Esophagus (tissue), 2 donors: ENCODE measurements around the gene FRMD8. TPM values are rescaled to one million over a fixed set of nuclear protein-coding genes. Genes with fewer than 3 reads are reported as not detected.
A peak's percentile ranks its signal among the peaks of the same experiment; 100 is the strongest.

ENCODE experiments used
- H3K27ac ChIP-seq, 2 donors: one replicate each; pipeline ENCODE4 v1.5.1; 2013; ENCODE audit warnings: low read depth in 2 of 2, mild to moderate bottlenecking in 2 of 2, inconsistent platforms in 1 of 2, low read length in 1 of 2, moderate library complexity in 1 of 2
- H3K27me3 ChIP-seq, 2 donors: one replicate each; pipeline ENCODE4 v1.6.1; 2013; ENCODE audit warnings: low read length in 2 of 2, control low read depth in 1 of 2, mild to moderate bottlenecking in 1 of 2; ENCODE audit not compliant: insufficient read depth in 2 of 2, control insufficient read depth in 1 of 2
- H3K36me3 ChIP-seq, 2 donors: one replicate each; pipeline ENCODE4 v1.6.1; 2013; ENCODE audit warnings: low read length in 1 of 2; ENCODE audit not compliant: control insufficient read depth in 2 of 2, insufficient read depth in 2 of 2
- H3K4me1 ChIP-seq, 2 donors: one replicate each; pipeline ENCODE4 v1.6.1; 2013; ENCODE audit warnings: low read length in 1 of 2; ENCODE audit not compliant: control insufficient read depth in 2 of 2, insufficient read depth in 2 of 2
- H3K4me3 ChIP-seq, 2 donors: one replicate each; pipeline ENCODE4 v1.5.1; 2013; ENCODE audit warnings: low read length in 2 of 2, mild to moderate bottlenecking in 2 of 2, low read depth in 1 of 2, moderate library complexity in 1 of 2
- H3K9me3 ChIP-seq, 2 donors: one replicate each; pipeline ENCODE4 v1.6.1; 2013; ENCODE audit warnings: mild to moderate bottlenecking in 2 of 2, low read depth in 1 of 2, low read length in 1 of 2, moderate library complexity in 1 of 2; ENCODE audit not compliant: control insufficient read depth in 2 of 2, insufficient read depth in 1 of 2
- WGBS, 2 donors: extraction: QIAGEN DNeasy Blood & Tissue Kit; methylation state at CpG; one replicate each; pipeline ENCODE4 v1.1.7; 2013; 5-methylcytosine and 5-hydroxymethylcytosine counted together
- polyA plus RNA-seq, 2 donors: library from polyadenylated mRNA; stranded (reverse); fragments of 200-250 nt; gene quantifications; one replicate each; pipeline ENCODE4 v1.2.3, GENCODE V29; 2013
- donor health status: healthy with polysubstance abuse.
- donor health status: Bipolar disorder and iron deficiency.

Gene FRMD8
- polyA plus RNA-seq, 2 donors, result 25.2 to 27.8 TPM

DNA sequence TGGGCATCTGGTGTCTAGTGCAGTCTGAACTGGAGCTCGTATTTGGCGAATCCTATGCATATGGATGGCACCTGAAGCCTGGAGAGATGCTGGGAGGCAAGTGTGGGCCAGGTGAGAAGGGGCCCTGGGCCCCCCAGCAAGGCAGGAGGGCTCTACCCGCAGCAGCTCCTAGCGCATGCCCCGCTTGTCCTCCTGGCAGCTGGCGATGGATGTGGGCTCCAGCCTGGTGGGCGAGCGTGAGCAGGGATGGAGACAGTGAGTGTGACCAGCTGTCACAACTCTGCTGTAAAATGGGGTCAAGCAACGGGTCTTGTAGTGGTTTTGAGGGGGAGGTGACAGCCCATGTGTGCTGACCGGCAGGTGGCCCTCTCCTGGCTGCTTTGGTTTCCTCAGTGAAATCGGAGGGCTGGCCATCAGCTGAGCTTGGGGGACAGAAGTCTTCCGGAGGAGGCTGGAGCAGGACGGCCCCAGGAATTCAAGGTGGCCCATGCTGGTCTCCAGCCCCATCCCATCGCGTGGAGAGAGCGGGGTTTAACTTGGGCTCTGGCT, 12.0 kb downstream of the FRMD8 start:
- no peaks in the 10 kb centered on the region for H3K4me1 ChIP-seq
- no peaks in the 10 kb centered on the region for H3K27me3 ChIP-seq
- H3K27ac ChIP-seq, result no peak overlapping the region
- no peak overlapping the region for H3K4me3 ChIP-seq
- WGBS, 2 donors, result 85 to 87% methylated on average over 16 of the region's 16 CpGs
- no peaks in the 10 kb centered on the region for H3K9me3 ChIP-seq
- peaks cover 16 to 63% of the 10 kb centered on the region in 2 donors for H3K36me3 ChIP-seq

DNA sequence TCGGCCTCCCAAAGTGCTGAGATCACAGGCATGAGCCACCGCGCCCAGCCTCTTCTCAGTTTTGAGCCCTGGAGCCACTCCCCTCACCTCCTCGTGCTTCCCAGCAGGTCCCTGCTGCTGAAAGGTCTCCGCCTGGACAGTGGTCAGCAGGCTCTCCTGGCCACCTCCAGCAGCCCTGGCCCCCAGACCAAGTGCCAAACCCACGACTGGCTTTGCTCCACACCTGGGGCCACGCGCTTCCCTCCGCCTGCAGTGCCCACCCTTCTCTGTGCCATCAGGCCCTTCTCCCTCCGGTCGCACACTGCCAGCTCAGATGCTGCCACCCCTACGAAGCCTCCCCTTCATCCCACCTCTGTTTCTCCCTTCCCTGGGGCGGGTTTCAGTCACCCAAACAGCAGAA, 12.8 kb downstream of the FRMD8 start:
- Histone ChIP-seq H3K27me3 (no peaks in the 10 kb centered on the region), H3K27ac (no peak overlapping the region), H3K4me1 (no peaks in the 10 kb centered on the region), H3K4me3 (no peak overlapping the region), H3K36me3 (peaks cover 19 to 62% of the 10 kb centered on the region in 2 donors), H3K9me3 (no peaks in the 10 kb centered on the region)
- 89 to 92% methylated on average over 13 of the region's 13 CpGs for WGBS, 2 donors

GRCh38 chr11:65399845-65400244, 13.4 kb downstream of the FRMD8 start:
- 93 to 94% methylated on average over 10 of the region's 10 CpGs for WGBS, 2 donors
- peaks cover 21 to 64% of the 10 kb centered on the region in 2 donors for H3K36me3 ChIP-seq
- H3K27me3 ChIP-seq, result no peaks in the 10 kb centered on the region
- no peaks in the 10 kb centered on the region for H3K4me1 ChIP-seq
- H3K9me3 ChIP-seq, result no peaks in the 10 kb centered on the region
- H3K4me3 ChIP-seq, result no peak overlapping the region
- no peak overlapping the region for H3K27ac ChIP-seq

- H3K4me1 ChIP-seq, result no peaks in the 10 kb centered on the region
- H3K27me3 ChIP-seq, result no peaks in the 10 kb centered on the region
- peaks cover 24 to 68% of the 10 kb centered on the region in 2 donors for H3K36me3 ChIP-seq
- WGBS, 2 donors, result 73 to 82% methylated on average over 17 of the region's 17 CpGs
- no peak overlapping the region for H3K27ac ChIP-seq
- no peaks in the 10 kb centered on the region for H3K9me3 ChIP-seq
- H3K4me3 ChIP-seq, result no peak overlapping the region
These were observed 14.1 kb downstream of the FRMD8 start for GRCh38 chr11:65400307-65401072.

DNA sequence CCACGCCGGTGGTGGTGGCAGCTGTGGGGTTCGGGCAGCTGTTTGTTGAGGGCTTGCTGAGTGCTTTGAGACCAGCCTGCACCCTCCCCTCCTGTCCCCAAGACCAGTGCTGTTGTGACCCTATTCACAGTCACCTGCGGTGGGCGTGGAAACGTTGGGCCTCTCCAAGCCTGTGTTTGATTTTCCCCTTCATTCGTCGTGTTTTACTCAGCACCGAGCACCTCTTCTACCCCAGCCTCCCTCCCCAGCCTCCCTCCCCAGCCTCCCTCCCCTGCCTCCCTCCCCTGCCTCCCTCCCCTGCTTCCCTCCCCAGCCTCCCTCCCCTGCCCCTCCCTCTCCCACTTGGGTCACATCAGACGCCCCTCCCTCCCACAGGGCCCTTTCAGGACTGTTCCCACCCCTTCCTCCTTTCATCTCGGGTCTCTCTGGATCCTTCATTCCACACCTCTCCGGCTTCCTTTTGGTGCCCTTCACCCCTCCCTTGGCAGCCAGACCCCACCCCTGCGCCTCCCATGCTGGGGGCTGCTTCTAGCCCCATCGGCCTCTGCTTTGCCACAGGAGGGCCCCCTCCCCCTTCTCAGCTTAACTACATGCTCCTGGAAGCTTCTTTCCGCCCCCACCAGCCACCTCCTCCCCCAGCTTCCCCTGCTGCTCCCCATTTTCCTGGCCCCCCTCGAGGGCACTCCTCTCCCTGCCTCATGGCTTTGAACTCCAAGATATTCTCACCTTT, 14.8 kb downstream of the FRMD8 start:
- no peaks in the 10 kb centered on the region for H3K27me3 ChIP-seq
- H3K36me3 ChIP-seq, result peaks cover 24 to 65% of the 10 kb centered on the region in 2 donors
- 77% methylated on average over 13 to 16 of the region's 16 CpGs for WGBS, 2 donors
- H3K4me3 ChIP-seq, result no peak overlapping the region
- no peak overlapping the region for H3K27ac ChIP-seq
- H3K4me1 ChIP-seq, result no peaks in the 10 kb centered on the region
- H3K9me3 ChIP-seq, result no peaks in the 10 kb centered on the region

- Histone ChIP-seq H3K36me3 (peaks cover 24 to 59% of the 10 kb centered on the region in 2 donors), H3K9me3 (no peaks in the 10 kb centered on the region), H3K4me3 (no peak overlapping the region), H3K27me3 (no peaks in the 10 kb centered on the region), H3K27ac (no peak overlapping the region), H3K4me1 (no peaks in the 10 kb centered on the region)
- 70 to 73% methylated on average over 10 of the region's 10 CpGs for WGBS, 2 donors
These were observed 15.4 kb downstream of the FRMD8 start for GRCh38 chr11:65401803-65402248.

- H3K27me3 ChIP-seq, result no peaks in the 10 kb centered on the region
- H3K9me3 ChIP-seq, result no peaks in the 10 kb centered on the region
- no peak overlapping the region for H3K4me3 ChIP-seq
- peaks cover 24 to 51% of the 10 kb centered on the region in 2 donors for H3K36me3 ChIP-seq
- H3K27ac ChIP-seq, result no peak overlapping the region
- WGBS, 2 donors, result 82 to 85% methylated on average over 2 of the region's 2 CpGs
- no peaks in the 10 kb centered on the region for H3K4me1 ChIP-seq
These were observed 16.4 kb downstream of the FRMD8 start for GRCh38 chr11:65402790-65403189.

GRCh38 chr11:65403607-65404121, 17.2 kb downstream of the FRMD8 start:
- H3K27ac ChIP-seq, result peak overlapping the region in 1 of 2 donors; percentile 42
- H3K4me1 ChIP-seq, result no peaks in the 10 kb centered on the region
- no peaks in the 10 kb centered on the region for H3K9me3 ChIP-seq
- H3K27me3 ChIP-seq, result no peaks in the 10 kb centered on the region
- WGBS, 2 donors, result 76 to 77% methylated on average over 10 to 12 of the region's 12 CpGs
- H3K4me3 ChIP-seq, result no peak overlapping the region
- H3K36me3 ChIP-seq, result peaks cover 19 to 46% of the 10 kb centered on the region in 2 donors

- Histone ChIP-seq H3K9me3 (no peaks in the 10 kb centered on the region), H3K4me1 (no peaks in the 10 kb centered on the region), H3K4me3 (no peak overlapping the region), H3K27me3 (no peaks in the 10 kb centered on the region), H3K36me3 (peaks cover 19 to 48% of the 10 kb centered on the region in 2 donors), H3K27ac (peak overlapping the region in 1 of 2 donors; percentile 42)
- WGBS, 2 donors, result 75 to 77% methylated on average over 13 of the region's 13 CpGs
These were observed 17.8 kb downstream of the FRMD8 start for GRCh38 chr11:65404210-65404609.
